ENCODE results near the gene SLC29A3. TPM values are rescaled to one million over a fixed set of nuclear protein-coding genes. Genes with fewer than 3 reads are reported as not detected.

The SLC29A3 gene
- total RNA-seq, 1 experiment from 2014 or later = 9.2 TPM

- Histone ChIP-seq H2BK120ac (ENCODE audit: low read depth, low read length, poor library complexity, severe bottlenecking) (no peak overlapping the region), H3K4me2 (ENCODE audit: insufficient read depth, insufficient read length, low read length) (no peak overlapping the region), H2BK5ac (ENCODE audit: insufficient read length, low read length) (no peak overlapping the region), H3K23ac (ENCODE audit: insufficient read length, low read depth, low read length) (no peak overlapping the region), H4K8ac (replicated peaks; ENCODE audit: insufficient read length, low read depth, low read length) (no peak overlapping the region), H3K9me3 (ENCODE audit: control insufficient read depth, low read depth, low read length) (no peaks in the 10 kb centered on the region), H2BK12ac (ENCODE audit: insufficient read length, low read depth, low read length) (no peak overlapping the region), H2AFZ (ENCODE audit: low read length) (no peak overlapping the region), H3T11ph (ENCODE audit: low read length) (no peak overlapping the region), H3K56ac (ENCODE audit: insufficient read length, low read depth, low read length) (no peak overlapping the region), H4K5ac (ENCODE audit: insufficient read length, low read depth, low read length) (no peak overlapping the region), H3K27ac (ENCODE audit: insufficient read length, low read depth, low read length) (no peak overlapping the region), H2BK15ac (ENCODE audit: low read depth, low read length) (no peak overlapping the region), H3K23me2 (ENCODE audit: insufficient read length, low read depth, low read length, poor library complexity, severe bottlenecking) (no peaks in the 10 kb centered on the region), H2BK20ac (ENCODE audit: low read depth, low read length, poor library complexity, severe bottlenecking) (no peak overlapping the region), H3K79me1 (ENCODE audit: insufficient read depth, low read depth, low read length, poor library complexity, severe bottlenecking) (no peaks in the 10 kb centered on the region), H3K14ac (ENCODE audit: insufficient read depth, low read length) (no peak overlapping the region), H2AK5ac (ENCODE audit: insufficient read length, low read length) (no peak overlapping the region), H3K4ac (ENCODE audit: low read depth, low read length) (no peak overlapping the region), H3K27me3 (ENCODE audit: insufficient read depth, low read length) (no peaks in the 10 kb centered on the region), H3K79me2 (ENCODE audit: insufficient read depth, low read length) (no peaks in the 10 kb centered on the region), H3K9ac (ENCODE audit: extremely low read depth, insufficient read length, low read length) (no peak overlapping the region), H4K91ac (ENCODE audit: insufficient read length, low read depth, low read length) (no peak overlapping the region), H3K18ac (ENCODE audit: insufficient read length, low read depth, low read length) (no peak overlapping the region), H3K4me1 (ENCODE audit: insufficient read depth, low read length) (peaks cover 5% of the 10 kb centered on the region; the same call in 1 of the 2 replicates), H4K20me1 (ENCODE audit: control insufficient read depth, insufficient read depth, insufficient read length) (no peaks in the 10 kb centered on the region)
- H3K36me3 Mint-ChIP-seq (ENCODE audit: insufficient read depth in 1 of 3, low read depth in 3 of 3) = peaks cover 7 to 19% (median 17%) of the 10 kb centered on the region in 3 experiments
- no peak overlapping the region; a peak in 2 of 7 replicates for H3K27ac Mint-ChIP-seq
- DNase-seq = no peak
- H3K4me1 Mint-ChIP-seq = peaks cover 40 to 41% of the 10 kb centered on the region in 2 experiments
- H3K27me3 Mint-ChIP-seq (ENCODE audit: low read depth) = no peaks in the 10 kb centered on the region
- H3K9me3 Mint-ChIP-seq = no peaks in the 10 kb centered on the region
- no peak overlapping the region for H3K4me3 Mint-ChIP-seq
- TF ChIP-seq, protein P1, sequence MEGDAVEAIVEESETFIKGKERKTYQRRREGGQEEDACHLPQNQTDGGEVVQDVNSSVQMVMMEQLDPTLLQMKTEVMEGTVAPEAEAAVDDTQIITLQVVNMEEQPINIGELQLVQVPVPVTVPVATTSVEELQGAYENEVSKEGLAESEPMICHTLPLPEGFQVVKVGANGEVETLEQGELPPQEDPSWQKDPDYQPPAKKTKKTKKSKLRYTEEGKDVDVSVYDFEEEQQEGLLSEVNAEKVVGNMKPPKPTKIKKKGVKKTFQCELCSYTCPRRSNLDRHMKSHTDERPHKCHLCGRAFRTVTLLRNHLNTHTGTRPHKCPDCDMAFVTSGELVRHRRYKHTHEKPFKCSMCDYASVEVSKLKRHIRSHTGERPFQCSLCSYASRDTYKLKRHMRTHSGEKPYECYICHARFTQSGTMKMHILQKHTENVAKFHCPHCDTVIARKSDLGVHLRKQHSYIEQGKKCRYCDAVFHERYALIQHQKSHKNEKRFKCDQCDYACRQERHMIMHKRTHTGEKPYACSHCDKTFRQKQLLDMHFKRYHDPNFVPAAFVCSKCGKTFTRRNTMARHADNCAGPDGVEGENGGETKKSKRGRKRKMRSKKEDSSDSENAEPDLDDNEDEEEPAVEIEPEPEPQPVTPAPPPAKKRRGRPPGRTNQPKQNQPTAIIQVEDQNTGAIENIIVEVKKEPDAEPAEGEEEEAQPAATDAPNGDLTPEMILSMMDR (conservative IDR thresholded peaks at IDR 0.05) = no peak
- no CpG with 5 or more reads among the region's 22 CpGs for WGBS (ENCODE audit: extremely low coverage, insufficient read length, low lambda C conversion rate)
Observed at GRCh38 chr10:71279590-71280170, 39.4 kb upstream of the SLC29A3 start.

All from H9 (cell line).